ENCODE measurements around the gene RASA3.

Gene RASA3

GRCh38 chr13:113933901-113934300 is 198.5 kb downstream of the RASA3 start:
- no peak overlapping the region for H3K9ac ChIP-seq (ENCODE audit: low read depth, low read length, poor library complexity, severe bottlenecking)
- H3K9me2 ChIP-seq (replicated peaks; ENCODE audit: low read depth, low read length) = no peaks in the 10 kb centered on the region
- H3K27me3 ChIP-seq (ENCODE audit: insufficient read depth, low read length, poor library complexity, severe bottlenecking) = no peaks in the 10 kb centered on the region
- TF ChIP-seq, protein P1, sequence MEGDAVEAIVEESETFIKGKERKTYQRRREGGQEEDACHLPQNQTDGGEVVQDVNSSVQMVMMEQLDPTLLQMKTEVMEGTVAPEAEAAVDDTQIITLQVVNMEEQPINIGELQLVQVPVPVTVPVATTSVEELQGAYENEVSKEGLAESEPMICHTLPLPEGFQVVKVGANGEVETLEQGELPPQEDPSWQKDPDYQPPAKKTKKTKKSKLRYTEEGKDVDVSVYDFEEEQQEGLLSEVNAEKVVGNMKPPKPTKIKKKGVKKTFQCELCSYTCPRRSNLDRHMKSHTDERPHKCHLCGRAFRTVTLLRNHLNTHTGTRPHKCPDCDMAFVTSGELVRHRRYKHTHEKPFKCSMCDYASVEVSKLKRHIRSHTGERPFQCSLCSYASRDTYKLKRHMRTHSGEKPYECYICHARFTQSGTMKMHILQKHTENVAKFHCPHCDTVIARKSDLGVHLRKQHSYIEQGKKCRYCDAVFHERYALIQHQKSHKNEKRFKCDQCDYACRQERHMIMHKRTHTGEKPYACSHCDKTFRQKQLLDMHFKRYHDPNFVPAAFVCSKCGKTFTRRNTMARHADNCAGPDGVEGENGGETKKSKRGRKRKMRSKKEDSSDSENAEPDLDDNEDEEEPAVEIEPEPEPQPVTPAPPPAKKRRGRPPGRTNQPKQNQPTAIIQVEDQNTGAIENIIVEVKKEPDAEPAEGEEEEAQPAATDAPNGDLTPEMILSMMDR (conservative IDR thresholded peaks at IDR 0.05; ENCODE audit: low read length) = no peak
- TF ChIP-seq EZH2phosphoT487 (IDR thresholded peaks at IDR 0.05; ENCODE audit: borderline replicate concordance) = no peak
- peaks cover 5% of the 10 kb centered on the region for H3K4me1 ChIP-seq (ENCODE audit: insufficient read depth, low read length, poor library complexity, severe bottlenecking)
- H3K4me3 ChIP-seq (ENCODE audit: low read length, poor library complexity, severe bottlenecking) = no peak overlapping the region
- H2AFZ ChIP-seq (ENCODE audit: low read length) = no peak overlapping the region
- H3K36me3 ChIP-seq (ENCODE audit: insufficient read depth, low read length) = no peaks in the 10 kb centered on the region
- H3K9me3 ChIP-seq (ENCODE audit: insufficient read depth, low read depth, low read length) = no peaks in the 10 kb centered on the region
- H3K79me2 ChIP-seq (ENCODE audit: insufficient read depth, low read length) = no peaks in the 10 kb centered on the region
- H3K4me2 ChIP-seq (ENCODE audit: low read depth, low read length, poor library complexity, severe bottlenecking) = no peak overlapping the region
- no peaks in the 10 kb centered on the region for H4K20me1 ChIP-seq (ENCODE audit: insufficient read depth, low read length, poor library complexity, severe bottlenecking)
- no peaks in the 10 kb centered on the region for H3F3A ChIP-seq (ENCODE audit: low read depth)

DNA sequence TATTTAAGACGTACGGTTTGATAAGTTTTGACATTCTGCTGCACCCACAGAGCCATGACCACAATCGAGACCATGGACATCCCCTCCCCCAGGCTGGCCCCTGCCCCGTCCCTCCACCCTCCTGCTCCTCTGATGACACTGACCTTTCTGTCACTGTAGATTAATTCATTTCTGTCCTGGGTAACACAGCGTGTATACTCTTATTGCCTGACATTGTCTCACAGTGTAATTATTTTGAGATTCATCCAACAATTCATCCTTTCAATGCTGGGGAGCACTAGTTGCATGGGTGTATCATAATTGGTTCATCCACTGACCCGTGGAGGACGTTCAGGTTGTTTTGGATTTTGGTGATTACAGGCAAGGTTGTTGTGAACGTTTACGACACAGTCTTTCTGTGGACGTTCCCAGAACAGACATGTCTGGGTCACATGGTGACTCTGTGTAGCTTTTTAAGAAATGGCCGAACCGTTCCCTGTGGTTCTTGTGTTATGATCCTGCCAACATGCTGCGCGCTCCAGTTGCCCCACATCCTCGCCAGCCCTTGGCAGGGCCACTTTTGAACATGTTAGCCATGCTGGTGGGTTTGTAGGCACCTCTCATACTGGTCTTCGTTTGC is 200.5 kb downstream of the RASA3 start:
- Histone ChIP-seq H3F3A (ENCODE audit: low read depth) (no peaks in the 10 kb centered on the region), H3K79me2 (ENCODE audit: insufficient read depth, low read length) (no peaks in the 10 kb centered on the region), H3K36me3 (ENCODE audit: insufficient read depth, low read length) (no peaks in the 10 kb centered on the region), H3K9ac (ENCODE audit: low read depth, low read length, poor library complexity, severe bottlenecking) (no peak overlapping the region), H3K9me2 (replicated peaks; ENCODE audit: low read depth, low read length) (no peaks in the 10 kb centered on the region), H3K4me2 (ENCODE audit: low read depth, low read length, poor library complexity, severe bottlenecking) (no peak overlapping the region), H3K9me3 (ENCODE audit: insufficient read depth, low read depth, low read length) (no peaks in the 10 kb centered on the region), H3K4me3 (ENCODE audit: low read length, poor library complexity, severe bottlenecking) (no peak overlapping the region), H3K27me3 (ENCODE audit: insufficient read depth, low read length, poor library complexity, severe bottlenecking) (no peaks in the 10 kb centered on the region), H3K4me1 (ENCODE audit: insufficient read depth, low read length, poor library complexity, severe bottlenecking) (peaks cover 5% of the 10 kb centered on the region), H2AFZ (ENCODE audit: low read length) (no peak overlapping the region), H4K20me1 (ENCODE audit: insufficient read depth, low read length, poor library complexity, severe bottlenecking) (no peaks in the 10 kb centered on the region)
- TF ChIP-seq, protein P1 (conservative IDR thresholded peaks at IDR 0.05; ENCODE audit: low read length) = no peak
- TF ChIP-seq EZH2phosphoT487 (IDR thresholded peaks at IDR 0.05; ENCODE audit: borderline replicate concordance) = no peak

DNA sequence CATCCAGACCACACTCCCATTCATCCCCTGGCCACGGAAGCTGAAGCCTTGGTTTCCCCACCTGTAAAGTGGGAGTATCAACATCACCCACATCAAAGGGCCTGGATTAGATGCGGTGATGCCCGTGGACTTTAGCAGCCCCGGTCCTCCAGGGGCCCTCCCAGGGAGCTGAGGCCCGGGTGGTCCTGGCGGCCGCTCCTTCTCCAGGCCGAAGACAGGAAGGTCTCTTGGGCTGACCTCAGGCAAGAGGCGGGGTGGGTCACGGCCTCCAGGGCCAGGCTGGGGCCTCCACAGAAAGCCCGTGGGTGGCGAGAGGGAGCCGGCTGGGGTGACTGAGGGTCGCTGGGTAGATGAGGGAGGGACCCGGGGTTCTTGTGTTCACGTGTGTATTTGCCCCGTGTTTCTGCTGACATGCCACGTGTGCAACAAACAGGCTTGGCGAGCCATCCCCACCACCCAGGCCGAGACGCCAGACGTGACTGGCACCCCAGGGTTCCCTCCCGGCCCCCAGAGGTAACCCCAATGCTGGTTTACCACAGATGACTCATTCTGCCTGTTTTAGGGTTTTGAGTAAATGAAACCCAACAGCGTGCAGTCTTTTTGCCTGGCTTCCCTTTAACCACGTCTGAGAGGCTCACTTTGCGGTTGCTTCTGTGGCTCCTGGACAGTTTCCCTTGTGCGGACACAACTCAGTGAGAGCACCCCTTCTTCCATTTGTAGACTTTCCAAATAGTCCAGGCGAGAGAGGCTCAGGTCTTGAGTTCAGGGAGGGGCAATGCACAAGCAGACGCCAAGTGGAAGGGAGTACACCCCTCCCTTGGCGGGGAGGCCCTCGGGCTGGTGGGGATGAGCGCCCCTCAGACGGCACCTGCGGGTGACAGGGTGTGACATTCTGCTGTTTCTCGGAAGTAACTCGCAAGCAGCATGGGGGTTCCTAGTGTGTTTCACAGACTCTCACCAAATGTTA is 201.5 kb downstream of the RASA3 start:
- Histone ChIP-seq H3K9me3 (ENCODE audit: insufficient read depth, low read depth, low read length) (no peaks in the 10 kb centered on the region), H2AFZ (ENCODE audit: low read length) (no peak overlapping the region), H3K4me3 (ENCODE audit: low read length, poor library complexity, severe bottlenecking) (no peak overlapping the region), H3F3A (ENCODE audit: low read depth) (no peaks in the 10 kb centered on the region), H3K9me2 (replicated peaks; ENCODE audit: low read depth, low read length) (no peaks in the 10 kb centered on the region), H3K79me2 (ENCODE audit: insufficient read depth, low read length) (no peaks in the 10 kb centered on the region), H3K27me3 (ENCODE audit: insufficient read depth, low read length, poor library complexity, severe bottlenecking) (no peaks in the 10 kb centered on the region), H3K4me1 (ENCODE audit: insufficient read depth, low read length, poor library complexity, severe bottlenecking) (peaks cover 5% of the 10 kb centered on the region), H3K9ac (ENCODE audit: low read depth, low read length, poor library complexity, severe bottlenecking) (no peak overlapping the region), H3K36me3 (ENCODE audit: insufficient read depth, low read length) (no peaks in the 10 kb centered on the region), H3K4me2 (ENCODE audit: low read depth, low read length, poor library complexity, severe bottlenecking) (peak overlapping the region; percentile 35), H4K20me1 (ENCODE audit: insufficient read depth, low read length, poor library complexity, severe bottlenecking) (no peaks in the 10 kb centered on the region)
- TF ChIP-seq, protein P1 (conservative IDR thresholded peaks at IDR 0.05; ENCODE audit: low read length) = no peak
- no peak for TF ChIP-seq EZH2phosphoT487 (IDR thresholded peaks at IDR 0.05; ENCODE audit: borderline replicate concordance)
